KMS-11 (cell line): Measurements from ENCODE around the gene MOV10.
"Not testable (repeated sequence)": the region's sequence is repeated elsewhere in the genome, so short reads cannot be mapped to it uniquely, and the experiment has no call there.

Experiments used
- H2AFZ ChIP-seq: fragments of 200-600 bp; sonication (generic); 2 replicates; pipeline ENCODE4 v1.6.1; 2016; ENCODE audit warnings: antibody characterized with exemption, mixed run types, low read depth
- H3K27ac ChIP-seq: fragments of 200-600 bp; sonication (generic); 2 replicates; pipeline ENCODE4 v1.6.1; 2016; ENCODE audit warnings: mild to moderate bottlenecking, mixed run types
- H3K27me3 ChIP-seq: fragments of 200-600 bp; sonication (generic); 2 replicates; pipeline ENCODE4 v1.6.1; 2017; ENCODE audit warnings: mild to moderate bottlenecking, low read depth, mixed run types, moderate library complexity; ENCODE audit not compliant: insufficient read depth
- H3K36me3 ChIP-seq: fragments of 200-600 bp; sonication (generic); 2 replicates; pipeline ENCODE4 v1.6.1; 2017; ENCODE audit warnings: mild to moderate bottlenecking, mixed run types; ENCODE audit not compliant: insufficient read depth
- H3K4me1 ChIP-seq: fragments of 200-600 bp; sonication (generic); 2 replicates; pipeline ENCODE4 v1.6.1; 2016; ENCODE audit warnings: mild to moderate bottlenecking, low read depth, mixed run types; ENCODE audit not compliant: poor library complexity, severe bottlenecking
- H3K4me2 ChIP-seq: fragments of 200-600 bp; sonication (generic); 2 replicates; pipeline ENCODE4 v1.7.0; 2016; ENCODE audit warnings: mild to moderate bottlenecking, mixed run types
- H3K4me3 ChIP-seq: fragments of 200-600 bp; sonication (generic); IDR thresholded peaks from 2 replicates; pipeline ENCODE4 v1.6.1; 2017; ENCODE audit warnings: low read depth, low read length, mixed read lengths; ENCODE audit not compliant: insufficient read depth
- H3K79me2 ChIP-seq: fragments of 200-600 bp; sonication (generic); 2 replicates; pipeline ENCODE4 v1.6.1; 2016; ENCODE audit warnings: low read depth, mixed run types; ENCODE audit not compliant: insufficient read depth
- H3K9ac ChIP-seq: fragments of 200-600 bp; sonication (generic); 2 replicates; pipeline ENCODE4 v1.6.1; 2016; ENCODE audit warnings: mild to moderate bottlenecking, mixed run types
- H4K20me1 ChIP-seq: fragments of 200-600 bp; sonication (generic); 2 replicates; pipeline ENCODE4 v1.6.1; 2016; ENCODE audit warnings: mild to moderate bottlenecking, mixed run types; ENCODE audit not compliant: insufficient read depth
- TF ChIP-seq, protein P1 (sequence below): fragments of 200-600 bp; sonication (generic); conservative IDR thresholded peaks from 2 replicates; pipeline ENCODE4 v1.6.1; 2017; ENCODE audit warnings: low read depth, mild to moderate bottlenecking, antibody characterized with exemption, low read length, moderate library complexity, mixed read lengths

MOV10 gene

DNA sequence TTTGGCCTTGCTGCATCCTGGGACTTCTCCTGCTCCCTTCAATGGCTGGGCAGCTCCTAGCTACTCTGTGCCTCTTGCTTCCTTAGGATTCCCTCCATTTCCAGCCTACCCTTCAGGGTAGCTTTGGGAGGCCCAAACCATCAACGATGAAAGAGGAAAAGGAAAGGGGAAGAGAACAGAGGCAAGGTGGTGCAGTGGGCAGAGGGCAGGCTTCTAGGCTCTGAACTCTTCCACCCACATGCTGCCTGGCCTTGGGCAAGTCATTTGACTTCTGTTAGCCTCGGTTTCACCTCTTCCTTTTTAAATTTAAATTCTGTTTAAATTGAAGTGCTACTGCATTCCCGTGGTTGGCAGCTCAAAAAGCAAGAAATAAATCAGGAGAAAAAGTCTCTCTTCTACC, 46.3 kb downstream of the MOV10 start:
- H2AFZ ChIP-seq, result no peak overlapping the region
- no peak overlapping the region for H3K27ac ChIP-seq
- no peaks in the 10 kb centered on the region for H3K4me1 ChIP-seq
- H4K20me1 ChIP-seq, result no peaks in the 10 kb centered on the region
- H3K9ac ChIP-seq, result no peak overlapping the region
- H3K79me2 ChIP-seq, result no peaks in the 10 kb centered on the region
- H3K4me3 ChIP-seq, result no peak overlapping the region
- TF ChIP-seq, protein P1, sequence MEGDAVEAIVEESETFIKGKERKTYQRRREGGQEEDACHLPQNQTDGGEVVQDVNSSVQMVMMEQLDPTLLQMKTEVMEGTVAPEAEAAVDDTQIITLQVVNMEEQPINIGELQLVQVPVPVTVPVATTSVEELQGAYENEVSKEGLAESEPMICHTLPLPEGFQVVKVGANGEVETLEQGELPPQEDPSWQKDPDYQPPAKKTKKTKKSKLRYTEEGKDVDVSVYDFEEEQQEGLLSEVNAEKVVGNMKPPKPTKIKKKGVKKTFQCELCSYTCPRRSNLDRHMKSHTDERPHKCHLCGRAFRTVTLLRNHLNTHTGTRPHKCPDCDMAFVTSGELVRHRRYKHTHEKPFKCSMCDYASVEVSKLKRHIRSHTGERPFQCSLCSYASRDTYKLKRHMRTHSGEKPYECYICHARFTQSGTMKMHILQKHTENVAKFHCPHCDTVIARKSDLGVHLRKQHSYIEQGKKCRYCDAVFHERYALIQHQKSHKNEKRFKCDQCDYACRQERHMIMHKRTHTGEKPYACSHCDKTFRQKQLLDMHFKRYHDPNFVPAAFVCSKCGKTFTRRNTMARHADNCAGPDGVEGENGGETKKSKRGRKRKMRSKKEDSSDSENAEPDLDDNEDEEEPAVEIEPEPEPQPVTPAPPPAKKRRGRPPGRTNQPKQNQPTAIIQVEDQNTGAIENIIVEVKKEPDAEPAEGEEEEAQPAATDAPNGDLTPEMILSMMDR, result no peak
- no peaks in the 10 kb centered on the region; the same call in 1 of the 2 replicates for H3K27me3 ChIP-seq
- H3K4me2 ChIP-seq, result no peak overlapping the region
- H3K36me3 ChIP-seq, result no peaks in the 10 kb centered on the region

DNA sequence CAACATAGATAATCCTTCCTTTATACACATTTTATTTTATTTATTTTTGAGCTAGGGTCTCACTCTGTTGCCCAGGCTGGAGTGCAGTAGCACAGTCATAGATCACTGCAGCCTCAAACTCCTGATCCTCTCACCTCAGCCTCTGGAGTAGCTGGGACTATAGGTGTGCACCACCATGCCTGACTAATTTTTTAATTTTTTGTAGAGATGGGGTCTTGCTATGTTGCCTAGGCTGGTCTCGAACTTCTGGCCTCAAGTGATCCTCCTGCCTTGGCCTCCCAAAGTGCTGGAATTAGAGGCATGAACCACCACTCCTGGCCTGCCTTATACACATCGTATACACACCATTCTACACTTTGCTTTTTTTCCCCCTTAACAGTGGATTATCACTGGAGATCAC, 46.8 kb downstream of the MOV10 start:
- H3K36me3 ChIP-seq, H3K4me1 ChIP-seq, H3K79me2 ChIP-seq, H3K27ac ChIP-seq, H3K4me3 ChIP-seq, H3K27me3 ChIP-seq, H3K9ac ChIP-seq, H3K4me2 ChIP-seq, H2AFZ ChIP-seq, H4K20me1 ChIP-seq: not testable (repeated sequence)

DNA sequence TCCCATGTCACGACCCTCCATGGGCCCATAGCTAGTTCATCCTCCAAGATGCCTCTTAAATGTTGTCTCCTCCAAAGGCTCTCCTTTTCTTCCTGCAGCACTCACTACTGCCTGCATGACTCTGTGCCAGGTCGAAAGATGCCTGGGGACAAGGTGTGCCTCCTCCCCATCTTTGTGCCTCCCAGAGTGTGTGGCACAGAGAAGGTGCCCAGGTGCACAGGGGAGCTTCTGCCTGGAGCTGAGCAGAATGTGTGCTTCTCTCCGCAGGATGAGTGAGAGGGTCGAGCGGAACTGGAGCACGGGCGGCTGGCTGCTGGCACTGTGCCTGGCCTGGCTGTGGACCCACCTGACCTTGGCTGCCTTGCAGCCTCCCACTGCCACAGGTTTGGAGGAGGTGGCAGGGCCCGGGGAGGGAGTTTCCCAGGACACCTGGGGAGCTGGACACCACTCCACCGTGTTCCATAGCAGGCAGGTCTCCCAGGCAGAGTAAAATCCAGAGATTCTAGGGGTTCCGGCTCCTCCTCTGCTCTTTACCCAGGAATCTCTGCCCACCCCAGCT, 47.6 kb downstream of the MOV10 start:
- no peak overlapping the region for H3K4me2 ChIP-seq
- no peaks in the 10 kb centered on the region for H3K36me3 ChIP-seq
- no peaks in the 10 kb centered on the region for H3K4me1 ChIP-seq
- H3K27me3 ChIP-seq, result no peaks in the 10 kb centered on the region; the same call in 1 of the 2 replicates
- TF ChIP-seq, protein P1, result no peak
- no peak overlapping the region for H3K9ac ChIP-seq
- no peaks in the 10 kb centered on the region for H3K79me2 ChIP-seq
- no peak overlapping the region for H3K27ac ChIP-seq
- H4K20me1 ChIP-seq, result no peaks in the 10 kb centered on the region
- no peak overlapping the region for H3K4me3 ChIP-seq
- H2AFZ ChIP-seq, result no peak overlapping the region

DNA sequence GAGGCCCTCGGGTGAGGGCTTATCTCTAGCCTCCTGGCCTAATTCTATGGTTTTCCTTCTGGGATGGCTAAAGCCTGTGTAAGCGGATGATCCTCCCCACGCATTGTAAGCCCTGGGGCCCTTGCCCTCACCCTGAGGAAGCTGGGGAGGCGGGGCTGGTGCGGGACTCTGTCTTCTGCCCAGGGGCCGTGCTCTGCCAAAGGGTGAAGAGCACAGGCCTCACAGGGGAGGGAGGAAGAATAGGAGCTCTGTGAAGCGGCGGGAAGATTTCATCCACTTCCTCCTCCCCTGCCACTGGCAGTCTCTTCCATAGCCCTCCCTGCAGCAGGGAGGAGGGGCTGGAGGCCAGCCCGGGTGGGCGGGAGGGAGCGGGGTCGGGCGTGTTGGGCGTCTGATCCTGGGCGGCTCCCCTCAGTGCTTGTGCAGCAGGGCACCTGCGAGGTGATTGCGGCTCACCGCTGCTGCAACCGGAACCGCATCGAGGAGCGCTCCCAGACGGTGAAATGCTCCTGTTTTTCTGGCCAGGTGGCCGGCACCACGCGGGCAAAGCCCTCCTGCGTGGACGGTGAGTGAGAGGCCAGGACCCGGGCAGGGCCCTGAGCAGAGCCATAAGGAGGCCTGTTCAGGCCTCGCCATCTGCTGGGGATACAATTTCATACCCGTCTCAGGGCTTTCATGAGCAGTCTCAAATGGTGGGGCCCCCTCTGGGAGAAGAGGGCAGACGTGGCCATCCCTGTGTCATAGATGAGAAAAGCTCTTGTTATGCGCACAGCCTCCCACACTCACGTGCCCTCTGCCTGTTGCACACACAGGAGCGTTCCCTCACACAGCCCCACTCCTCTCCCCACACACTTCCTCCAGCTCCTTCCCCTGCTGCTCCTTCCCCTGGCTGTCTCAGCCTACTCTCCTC, 48.4 kb downstream of the MOV10 start:
- Histone ChIP-seq H3K36me3 (no peaks in the 10 kb centered on the region), H3K4me3 (no peak overlapping the region), H3K27me3 (no peaks in the 10 kb centered on the region; the same call in 1 of the 2 replicates), H4K20me1 (no peaks in the 10 kb centered on the region), H2AFZ (no peak overlapping the region), H3K9ac (no peak overlapping the region), H3K79me2 (no peaks in the 10 kb centered on the region), H3K4me1 (no peaks in the 10 kb centered on the region), H3K4me2 (no peak overlapping the region), H3K27ac (no peak overlapping the region)
- TF ChIP-seq, protein P1, result no peak

DNA sequence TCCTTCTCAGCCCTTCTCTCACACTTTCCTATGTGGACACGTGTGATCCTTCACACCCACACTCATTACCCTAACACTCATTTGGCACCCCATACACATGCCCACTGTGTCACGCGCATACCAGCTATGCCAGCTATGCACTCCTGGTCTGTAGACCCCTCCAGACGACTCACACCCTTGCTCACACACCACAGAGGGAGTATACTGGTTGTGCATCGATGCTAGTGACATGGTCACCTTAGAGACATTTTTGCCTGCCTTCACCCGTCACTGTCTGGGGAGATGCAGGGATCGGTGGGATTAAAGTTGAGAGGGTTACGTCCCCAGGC, 49.0 kb downstream of the MOV10 start:
- Histone ChIP-seq H3K27ac (no peak overlapping the region), H2AFZ (no peak overlapping the region), H3K9ac (no peak overlapping the region), H3K27me3 (no peaks in the 10 kb centered on the region), H3K4me3 (no peak overlapping the region), H3K4me1 (no peaks in the 10 kb centered on the region), H4K20me1 (no peaks in the 10 kb centered on the region), H3K4me2 (no peak overlapping the region), H3K36me3 (no peaks in the 10 kb centered on the region), H3K79me2 (no peaks in the 10 kb centered on the region)
- TF ChIP-seq, protein P1, result no peak

DNA sequence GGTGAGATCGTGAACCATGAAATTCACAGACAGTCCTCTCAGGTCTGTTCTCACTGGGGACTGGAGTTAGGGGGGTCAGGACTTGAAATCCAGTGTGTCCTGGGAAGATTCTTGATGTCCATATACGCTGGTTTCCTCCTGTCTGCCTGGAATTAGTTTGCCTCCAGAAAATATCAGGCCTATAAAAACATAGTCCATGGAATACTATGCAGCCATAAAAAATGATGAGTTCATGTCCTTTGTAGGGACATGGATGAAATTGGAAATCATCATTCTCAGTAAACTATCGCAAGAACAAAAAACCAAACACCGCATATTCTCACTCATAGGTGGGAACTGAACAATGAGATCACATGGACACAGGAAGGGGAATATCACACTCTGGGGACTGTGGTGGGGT, 49.8 kb downstream of the MOV10 start:
- not testable (repeated sequence) for H3K79me2 ChIP-seq, H3K36me3 ChIP-seq, H3K27me3 ChIP-seq, H2AFZ ChIP-seq, H3K4me3 ChIP-seq, H3K9ac ChIP-seq, H3K4me2 ChIP-seq, H3K4me1 ChIP-seq, H4K20me1 ChIP-seq, H3K27ac ChIP-seq
